HCT116 (cell line): ENCODE data around the gene ITPR1. TPM values are rescaled to one million over a fixed set of nuclear protein-coding genes. Genes with fewer than 3 reads are reported as not detected.

Experiments
- ATAC-seq: fragments of 200-7000 bp; cut with Tn5 transposase; 2 replicates; pipeline ENCODE4 v1.9.1; 2020; ENCODE audit warnings: mild to moderate bottlenecking, moderate library complexity
- BruUV-seq: library from RNA; stranded (reverse); fragments of 400-500 nt; replicated peaks from 2 replicates; lab custom pipeline; 2021; lab: Mats Ljungman, UMichigan
- CTCF ChIA-PET: fragments of 300-600 bp; sonication (Branson Sonifier 250); formaldehyde crosslinking; loops from one replicate; lab custom pipeline; 2021; ENCODE audit warnings: antibody characterized with exemption; lab: Charles Lee
- POLR2A ChIA-PET: fragments of 300-600, 350-600 bp; sonication (Branson Sonifier 250); formaldehyde crosslinking; loops from one replicate; lab custom pipeline; 2021; ENCODE audit warnings: antibody characterized with exemption; lab: Charles Lee
- RAD21 ChIA-PET, 2 experiments: fragments of 300-600 bp; sonication (Branson Sonifier 250); formaldehyde crosslinking; loops; one replicate each; lab custom pipeline; 2023; ENCODE audit warnings: low total read pairs in 2 of 2; ENCODE audit not compliant: uncharacterized antibody in 2 of 2, unreplicated experiment in 2 of 2, low non-redundant PET in 1 of 2; lab: Charles Lee
- DNase-seq: peaks from one replicate; pipeline ENCODE4 v3.0.0-alpha.2; 2010; ENCODE audit warnings: low read depth, low spot score
- H2AFZ ChIP-seq: fragments of 200-600 bp; shearing (Covaris generic), sonication (generic); 2 replicates; pipeline ENCODE4 v1.6.1; 2017; ENCODE audit warnings: low read depth, mixed run types, mixed read lengths, antibody characterized with exemption, low read length; ENCODE audit not compliant: poor library complexity, severe bottlenecking
- H3K27ac ChIP-seq: 2 replicates; pipeline ENCODE4 v1.5.1; 2012; ENCODE audit warnings: low read depth, low read length
- H3K27me3 ChIP-seq: fragments of 200-600 bp; sonication (generic); 2 replicates; pipeline ENCODE4 v1.6.1; 2016; ENCODE audit warnings: mixed run types, low read length, mixed read lengths; ENCODE audit not compliant: insufficient read depth
- H3K36me3 ChIP-seq, 2 experiments: fragments of 200-500 bp in 1 of 2; fragments of 200-600 bp in 1 of 2; sonication (Bioruptor generic) in 1 of 2; sonication (generic) in 1 of 2; 2 replicates each; pipeline versions ENCODE4 v1.5.1 to v1.6.1; 2014 to 2016; ENCODE audit warnings: low read length in 2 of 2, inconsistent platforms in 1 of 2, mixed read lengths in 1 of 2, mixed run types in 1 of 2; ENCODE audit not compliant: insufficient read depth in 2 of 2, control insufficient read depth in 1 of 2
- H3K4me1 ChIP-seq, 2 experiments: fragments of 200-600 bp in 1 of 2; sonication (generic) in 1 of 2; 2 replicates each; pipeline versions ENCODE4 v1.5.1 to v1.6.1; 2012 to 2017; ENCODE audit warnings: low read length in 2 of 2, inconsistent platforms in 1 of 2, mild to moderate bottlenecking in 1 of 2, mixed read lengths in 1 of 2, mixed run types in 1 of 2, moderate library complexity in 1 of 2; ENCODE audit not compliant: insufficient read depth in 2 of 2, control insufficient read depth in 1 of 2
- H3K4me2 ChIP-seq: fragments of 200-600 bp; sonication (generic); 2 replicates; pipeline ENCODE4 v1.6.1; 2017; ENCODE audit warnings: mixed run types, low read length, mixed read lengths
- H3K4me3 ChIP-seq, 2 experiments: fragments of 200-600 bp in 1 of 2; sonication (generic) in 1 of 2; replicated peaks in 1 of 2; 2 replicates each; pipeline ENCODE4 v1.5.1; 2011 to 2016; ENCODE audit warnings: low read length in 2 of 2, control low read depth in 1 of 2, low read depth in 1 of 2, mild to moderate bottlenecking in 1 of 2, mixed read lengths in 1 of 2, mixed run types in 1 of 2
- H3K79me2 ChIP-seq: fragments of 200-600 bp; sonication (generic); 2 replicates; pipeline ENCODE4 v1.6.1; 2017; ENCODE audit warnings: mild to moderate bottlenecking, mixed run types, low read length, moderate library complexity, mixed read lengths; ENCODE audit not compliant: insufficient read depth
- H3K9ac ChIP-seq: fragments of 200-600 bp; sonication (generic); 2 replicates; pipeline ENCODE4 v1.6.1; 2016; ENCODE audit warnings: low read length, mixed read lengths
- H3K9me2 ChIP-seq: fragments of 200-600 bp; sonication (generic), shearing (Covaris generic); 2 replicates; pipeline ENCODE4 v1.6.1; 2017; ENCODE audit warnings: mixed run types, mild to moderate bottlenecking, moderate library complexity; ENCODE audit not compliant: insufficient read depth
- H3K9me3 ChIP-seq, 2 experiments: fragments of 200-500 bp in 1 of 2; fragments of 200-600 bp in 1 of 2; sonication (Bioruptor generic) in 1 of 2; sonication (generic) in 1 of 2; 2 replicates each; pipeline ENCODE4 v1.6.1; 2014 to 2017; ENCODE audit warnings: low read length in 2 of 2, mixed read lengths in 2 of 2, inconsistent platforms in 1 of 2, low read depth in 1 of 2, mild to moderate bottlenecking in 1 of 2, mixed run types in 1 of 2, moderate library complexity in 1 of 2; ENCODE audit not compliant: control insufficient read depth in 1 of 2, insufficient read depth in 1 of 2
- H4K20me1 ChIP-seq: fragments of 200-600 bp; sonication (generic), shearing (Covaris generic); 2 replicates; pipeline ENCODE4 v1.6.1; 2017; ENCODE audit warnings: mixed run types, mild to moderate bottlenecking, moderate library complexity; ENCODE audit not compliant: insufficient read depth
- ATF3 ChIP-seq: IDR thresholded peaks from 2 replicates; pipeline ENCODE4 v1.6.1; 2012
- CBX3 ChIP-seq: IDR thresholded peaks from 2 replicates; pipeline ENCODE4 v1.6.1; 2012; ENCODE audit warnings: low read depth
- CEBPB ChIP-seq: IDR thresholded peaks from 2 replicates; pipeline ENCODE4 v1.6.1; 2012; ENCODE audit warnings: low read depth
- EGR1 ChIP-seq: IDR thresholded peaks from 2 replicates; pipeline ENCODE4 v1.6.1; 2012; ENCODE audit warnings: low read depth
- ELF1 ChIP-seq: IDR thresholded peaks from 2 replicates; pipeline ENCODE4 v1.6.1; 2012; ENCODE audit warnings: low read depth, borderline replicate concordance
- FOSL1 ChIP-seq: IDR thresholded peaks from 2 replicates; pipeline ENCODE4 v1.6.1; 2012; ENCODE audit warnings: low read depth
- MAX ChIP-seq: IDR thresholded peaks from 2 replicates; pipeline ENCODE4 v1.6.1; 2012
- POLR2A ChIP-seq: IDR thresholded peaks from 2 replicates; pipeline ENCODE4 v1.7.0; 2011; ENCODE audit warnings: borderline replicate concordance; ENCODE audit not compliant: insufficient read depth, insufficient read length; ENCODE audit errors: extremely low read depth
- RAD21 ChIP-seq: IDR thresholded peaks from 2 replicates; pipeline ENCODE4 v1.6.1; 2012; ENCODE audit warnings: low read depth, mild to moderate bottlenecking
- REST ChIP-seq: IDR thresholded peaks from 2 replicates; pipeline ENCODE4 v1.6.1; 2012; ENCODE audit warnings: low read depth
- SIN3A ChIP-seq: IDR thresholded peaks from 2 replicates; pipeline ENCODE4 v1.6.1; 2012; ENCODE audit warnings: low read depth
- SP1 ChIP-seq: IDR thresholded peaks from 2 replicates; pipeline ENCODE4 v1.6.1; 2012; ENCODE audit warnings: low read depth
- YY1 ChIP-seq: IDR thresholded peaks from 2 replicates; pipeline ENCODE4 v1.6.1; 2011; ENCODE audit warnings: low read length, low read depth, moderate library complexity, mild to moderate bottlenecking; ENCODE audit not compliant: insufficient replicate concordance; ENCODE audit errors: extremely low read depth
- ZFX ChIP-seq: fragments of 450-650 bp; IDR thresholded peaks from 2 replicates; pipeline ENCODE4 v1.6.1; 2017
- ZNF274 ChIP-seq: fragments of 200-500 bp; sonication (Bioruptor generic); IDR thresholded peaks from 2 replicates; pipeline ENCODE4 v1.6.1; 2014; ENCODE audit warnings: mild to moderate bottlenecking, low read depth, low read length, inconsistent platforms
- intact Hi-C: fragments of 100-400 bp; cut with micrococcal nuclease; formaldehyde crosslinking; loops from 2 replicates; pipeline ENCODE4 v1.10.0; 2022
- total RNA-seq: library from RNA; stranded (reverse); gene quantifications from one replicate; pipeline ENCODE4 v1.2.1, GENCODE V29; 2021; ENCODE audit not compliant: unreplicated experiment

The ITPR1 gene
- total RNA-seq, 1 experiment from 2014 or later = 9.2 TPM

- Histone ChIP-seq H4K20me1 (no peaks in the 10 kb centered on the region), H3K27me3 (no peaks in the 10 kb centered on the region), H3K36me3 (no peaks in the 10 kb centered on the region), H3K79me2 (no peaks in the 10 kb centered on the region), H3K4me2 (no peak overlapping the region), H3K4me1 (no peaks in the 10 kb centered on the region), H3K9me2 (no peaks in the 10 kb centered on the region), H3K4me3 (no peak overlapping the region), H3K27ac (no peak overlapping the region), H2AFZ (no peak overlapping the region), H3K9me3 (no peaks in the 10 kb centered on the region; a peak in 1 of 4 replicates), H3K9ac (no peak overlapping the region)
- intact Hi-C loops = no loop called here
- DNase-seq = no peak
- no peak for TF ChIP-seq ELF1
- TF ChIP-seq ZNF274 = no peak
- TF ChIP-seq RAD21 = no peak
- TF ChIP-seq POLR2A = no peak
- TF ChIP-seq SP1 = no peak
- TF ChIP-seq EGR1 = no peak
- no peak for TF ChIP-seq REST
- TF ChIP-seq ZFX = no peak
- no peak for TF ChIP-seq MAX
- TF ChIP-seq CBX3 = no peak
- no peak for TF ChIP-seq YY1
- no peak for TF ChIP-seq ATF3
- no peak for TF ChIP-seq SIN3A
- no peak for TF ChIP-seq CEBPB
- no peak for TF ChIP-seq FOSL1
- ATAC-seq = no peak
- RAD21 ChIA-PET = no interaction called here
- POLR2A ChIA-PET = no interaction called here
- CTCF ChIA-PET = no interaction called here
- BruUV-seq = no TSS peak
These were observed 197.1 kb downstream of the ITPR1 start for GRCh38 chr3:4690277-4690676.
